ENCODE data around the gene LRRFIP1. TPM values are rescaled to one million over a fixed set of nuclear protein-coding genes. Genes with fewer than 3 reads are reported as not detected.

Gene LRRFIP1
- total and polyA plus RNA-seq, 2 of the 13 experiments (the other 11 are each of a cell fraction or from before 2014, with no cell fraction given), result 15.9 to 40.5 TPM

DNA sequence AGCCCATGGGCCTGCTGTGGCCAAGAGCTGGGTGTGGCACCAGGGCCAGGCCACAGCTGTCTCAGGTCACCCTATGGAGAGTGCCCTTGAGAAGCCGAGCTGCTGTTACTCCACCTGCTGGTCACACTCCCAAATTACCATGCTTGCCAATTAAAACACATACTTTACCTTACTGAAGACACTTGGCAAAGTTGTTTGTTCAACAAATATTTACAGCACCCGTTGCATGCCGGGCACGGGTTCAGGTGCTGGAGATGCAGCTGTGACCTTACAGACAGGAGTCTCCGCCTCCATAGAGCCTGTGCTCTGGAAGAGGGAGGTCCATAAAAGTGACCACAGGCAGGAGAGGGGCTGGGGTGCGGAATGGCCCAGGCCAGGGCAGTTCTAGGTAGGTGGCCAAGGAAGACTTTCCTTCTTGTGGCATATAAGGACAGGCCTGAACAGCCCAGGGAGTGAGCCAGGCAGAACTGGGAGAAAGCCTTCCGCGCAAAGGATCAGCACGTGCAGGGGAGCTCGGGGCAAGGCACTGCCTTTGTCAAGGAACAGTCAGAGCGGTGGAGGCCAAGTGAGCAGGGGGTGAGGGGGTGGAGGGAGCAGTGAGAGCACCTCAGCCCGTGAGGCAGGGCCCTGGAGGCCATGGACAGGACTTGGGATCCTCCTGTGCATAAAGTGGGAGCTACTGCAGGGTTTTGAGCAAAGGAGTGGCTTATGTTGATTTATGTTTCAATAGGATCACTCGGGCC is 147.6 kb downstream of the LRRFIP1 start (continued):
- TF ChIP-seq, protein P1, sequence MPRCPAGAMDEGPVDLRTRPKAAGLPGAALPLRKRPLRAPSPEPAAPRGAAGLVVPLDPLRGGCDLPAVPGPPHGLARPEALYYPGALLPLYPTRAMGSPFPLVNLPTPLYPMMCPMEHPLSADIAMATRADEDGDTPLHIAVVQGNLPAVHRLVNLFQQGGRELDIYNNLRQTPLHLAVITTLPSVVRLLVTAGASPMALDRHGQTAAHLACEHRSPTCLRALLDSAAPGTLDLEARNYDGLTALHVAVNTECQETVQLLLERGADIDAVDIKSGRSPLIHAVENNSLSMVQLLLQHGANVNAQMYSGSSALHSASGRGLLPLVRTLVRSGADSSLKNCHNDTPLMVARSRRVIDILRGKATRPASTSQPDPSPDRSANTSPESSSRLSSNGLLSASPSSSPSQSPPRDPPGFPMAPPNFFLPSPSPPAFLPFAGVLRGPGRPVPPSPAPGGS (CRISPR knock-in tag; IDR thresholded peaks at IDR 0.05), result peak; percentile 31; the same call in 1 of the 2 replicates
- TF ChIP-seq RBM22 (optimal IDR thresholded peaks at IDR 0.05; ENCODE audit: low read length), result peak; percentile 78
- TF ChIP-seq SP2 (CRISPR knock-in tag; IDR thresholded peaks at IDR 0.05), result no peak
- TF ChIP-seq ZNF530 (CRISPR knock-in tag; IDR thresholded peaks at IDR 0.05; ENCODE audit: low read depth), result no peak
- no peak for TF ChIP-seq FOXO1 (CRISPR knock-in tag; IDR thresholded peaks at IDR 0.05)
- TF ChIP-seq SP140L (CRISPR knock-in tag; IDR thresholded peaks at IDR 0.05; ENCODE audit: borderline replicate concordance), result no peak
- TF ChIP-seq TOPORS (CRISPR knock-in tag; IDR thresholded peaks at IDR 0.05), result no peak
- TF ChIP-seq ZSCAN22 (CRISPR knock-in tag; IDR thresholded peaks at IDR 0.05), result no peak
- TF ChIP-seq ZBTB21 (CRISPR knock-in tag; IDR thresholded peaks at IDR 0.05), result no peak
- TF ChIP-seq ZNF484 (CRISPR knock-in tag; IDR thresholded peaks at IDR 0.05; ENCODE audit: borderline replicate concordance, low read depth), result no peak
- TF ChIP-seq CBX5 (CRISPR knock-in tag; IDR thresholded peaks at IDR 0.05; ENCODE audit: borderline replicate concordance), result no peak
- 0 out of 2 replicates have a peak, but pooled peaks have one; percentile 19 for TF ChIP-seq FOSL2 (CRISPR knock-in tag; IDR thresholded peaks at IDR 0.05)
- no peak for TF ChIP-seq ZBTB7A (CRISPR knock-in tag; IDR thresholded peaks at IDR 0.05)
- no peak for TF ChIP-seq ADNP (CRISPR knock-in tag; IDR thresholded peaks at IDR 0.05)
- no peak for TF ChIP-seq RAD51 (IDR thresholded peaks at IDR 0.05; ENCODE audit: borderline replicate concordance)
- TF ChIP-seq ONECUT2 (CRISPR knock-in tag; IDR thresholded peaks at IDR 0.05), result no peak
- TF ChIP-seq U2AF2 (IDR thresholded peaks at IDR 0.05; ENCODE audit: low read depth, low read length), result no peak
- TF ChIP-seq CREB1 (IDR thresholded peaks at IDR 0.05), result no peak
- no peak for TF ChIP-seq CREB1 (CRISPR knock-in tag; IDR thresholded peaks at IDR 0.05)
- no peak; the same call in 1 of the 2 replicates for TF ChIP-seq MYC (CRISPR knock-in tag; IDR thresholded peaks at IDR 0.05; ENCODE audit: borderline replicate concordance)
- no peak for TF ChIP-seq ZNF7 (CRISPR knock-in tag; IDR thresholded peaks at IDR 0.05)
- TF ChIP-seq ZBTB33 (CRISPR knock-in tag; IDR thresholded peaks at IDR 0.05), result no peak
- no peak for TF ChIP-seq ZNF142 (CRISPR knock-in tag; IDR thresholded peaks at IDR 0.05)
- TF ChIP-seq PITX1 (CRISPR knock-in tag; IDR thresholded peaks at IDR 0.05), result peak; percentile 79; the same call in 1 of the 2 replicates

Measured in HepG2 (cell line).